ENCODE results near the gene MYO15B.

MYO15B gene

DNA sequence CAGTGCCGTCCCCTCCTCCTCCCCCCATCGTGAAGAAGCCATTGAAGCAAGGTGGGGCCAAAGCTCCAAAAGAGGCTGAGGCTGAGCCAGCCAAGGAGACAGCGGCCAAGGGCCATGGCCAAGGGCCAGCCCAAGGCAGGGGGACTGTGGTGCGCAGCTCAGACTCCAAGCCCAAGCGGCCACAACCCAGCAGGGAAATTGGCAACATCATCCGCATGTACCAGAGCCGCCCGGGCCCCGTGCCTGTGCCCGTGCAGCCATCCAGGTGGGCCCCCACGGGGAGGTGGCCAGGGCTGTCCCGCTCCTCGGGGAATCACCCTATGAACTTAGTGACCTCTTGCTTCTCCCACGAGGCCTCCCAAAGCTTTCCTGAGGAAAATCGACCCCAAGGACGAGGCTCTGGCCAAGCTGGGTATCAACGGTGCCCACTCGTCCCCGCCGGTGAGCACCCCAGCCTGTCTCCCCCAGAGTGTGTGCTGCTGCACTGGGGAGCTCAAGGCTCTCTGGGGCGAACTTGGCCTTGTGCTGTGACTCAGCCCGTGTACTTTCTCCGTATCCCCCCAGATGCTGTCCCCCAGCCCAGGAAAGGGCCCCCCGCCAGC, 29.0 kb downstream of the MYO15B start:
- no peaks in the 10 kb centered on the region for H3K4me1 ChIP-seq (ENCODE audit: low read length)
- H3F3A ChIP-seq (ENCODE audit: insufficient read depth, low read length): no peaks in the 10 kb centered on the region
- no peaks in the 10 kb centered on the region for H3K9me2 ChIP-seq (replicated peaks; ENCODE audit: insufficient read depth, low read length)
- no peak overlapping the region for H3K9ac ChIP-seq (ENCODE audit: low read length)
- H3K4me2 ChIP-seq (ENCODE audit: low read depth, low read length): no peak overlapping the region
- no peaks in the 10 kb centered on the region for H3K36me3 ChIP-seq (replicated peaks; ENCODE audit: insufficient read depth, low read length)
- no peaks in the 10 kb centered on the region for H3K79me2 ChIP-seq (ENCODE audit: low read length)
- no peaks in the 10 kb centered on the region for H3K9me3 ChIP-seq (replicated peaks; ENCODE audit: insufficient read depth, low read length)
- H4K20me1 ChIP-seq (ENCODE audit: insufficient read depth, low read length): no peaks in the 10 kb centered on the region
- no peak overlapping the region for H3K27ac ChIP-seq (ENCODE audit: low read length)
- H3K27me3 ChIP-seq (replicated peaks; ENCODE audit: insufficient read depth, low read length): peaks cover 97% of the 10 kb centered on the region
- no peak overlapping the region for H2AFZ ChIP-seq (ENCODE audit: low read length)
- no peak for DNase-seq
- no peak for TF ChIP-seq CTCF (IDR thresholded peaks at IDR 0.05; ENCODE audit: low read length)
- no peak for TF ChIP-seq EZH2 (optimal IDR thresholded peaks at IDR 0.05; ENCODE audit: low read depth, low read length)
- H3K4me3 ChIP-seq (ENCODE audit: low read length): no peak overlapping the region

- Histone ChIP-seq H2AFZ (ENCODE audit: low read length) (no peak overlapping the region), H3K4me3 (ENCODE audit: low read length) (no peak overlapping the region), H3K4me2 (ENCODE audit: low read depth, low read length) (no peak overlapping the region), H3K9ac (ENCODE audit: low read length) (no peak overlapping the region), H4K20me1 (ENCODE audit: insufficient read depth, low read length) (no peaks in the 10 kb centered on the region), H3K27ac (ENCODE audit: low read length) (no peak overlapping the region), H3K27me3 (replicated peaks; ENCODE audit: insufficient read depth, low read length) (peaks cover 97% of the 10 kb centered on the region), H3K79me2 (ENCODE audit: low read length) (no peaks in the 10 kb centered on the region), H3K9me2 (replicated peaks; ENCODE audit: insufficient read depth, low read length) (no peaks in the 10 kb centered on the region), H3K4me1 (ENCODE audit: low read length) (no peaks in the 10 kb centered on the region), H3K36me3 (replicated peaks; ENCODE audit: insufficient read depth, low read length) (no peaks in the 10 kb centered on the region), H3K9me3 (replicated peaks; ENCODE audit: insufficient read depth, low read length) (no peaks in the 10 kb centered on the region), H3F3A (ENCODE audit: insufficient read depth, low read length) (no peaks in the 10 kb centered on the region)
- TF ChIP-seq EZH2 (optimal IDR thresholded peaks at IDR 0.05; ENCODE audit: low read depth, low read length) (no peak), EZH2phosphoT487 (IDR thresholded peaks at IDR 0.05; ENCODE audit: low read length) (no peak), CTCF (IDR thresholded peaks at IDR 0.05; ENCODE audit: low read length) (no peak)
- DNase-seq: no peak
Observed at GRCh38 chr17:75617218-75617617, 29.6 kb downstream of the MYO15B start.

- H3K27me3 ChIP-seq (replicated peaks; ENCODE audit: insufficient read depth, low read length): peaks cover 96% of the 10 kb centered on the region
- no peak for TF ChIP-seq CTCF (IDR thresholded peaks at IDR 0.05; ENCODE audit: low read length)
- TF ChIP-seq EZH2phosphoT487 (IDR thresholded peaks at IDR 0.05; ENCODE audit: low read length): no peak
- TF ChIP-seq EZH2 (optimal IDR thresholded peaks at IDR 0.05; ENCODE audit: low read depth, low read length): no peak
- H3K79me2 ChIP-seq (ENCODE audit: low read length): no peaks in the 10 kb centered on the region
- H3K9me3 ChIP-seq (replicated peaks; ENCODE audit: insufficient read depth, low read length): no peaks in the 10 kb centered on the region
- no peaks in the 10 kb centered on the region for H3K36me3 ChIP-seq (replicated peaks; ENCODE audit: insufficient read depth, low read length)
- H4K20me1 ChIP-seq (ENCODE audit: insufficient read depth, low read length): no peaks in the 10 kb centered on the region
- no peaks in the 10 kb centered on the region for H3K9me2 ChIP-seq (replicated peaks; ENCODE audit: insufficient read depth, low read length)
- no peak overlapping the region for H3K4me3 ChIP-seq (ENCODE audit: low read length)
- no peaks in the 10 kb centered on the region for H3K4me1 ChIP-seq (ENCODE audit: low read length)
- no peak overlapping the region for H3K27ac ChIP-seq (ENCODE audit: low read length)
- no peak overlapping the region for H3K4me2 ChIP-seq (ENCODE audit: low read depth, low read length)
- H3F3A ChIP-seq (ENCODE audit: insufficient read depth, low read length): no peaks in the 10 kb centered on the region
- H2AFZ ChIP-seq (ENCODE audit: low read length): no peak overlapping the region
- H3K9ac ChIP-seq (ENCODE audit: low read length): no peak overlapping the region
- no peak for DNase-seq
Observed at GRCh38 chr17:75617675-75618074, 30.1 kb downstream of the MYO15B start.

Data from MM.1S (cell line).